Thoracic aorta (tissue), 2 donors: Measurements from ENCODE around the gene TRIO. TPM values are rescaled to one million over a fixed set of nuclear protein-coding genes. Genes with fewer than 3 reads are reported as not detected.

ENCODE experiments used
- ATAC-seq: fragments of 150-250 bp; one replicate; pipeline ENCODE4 v1.8.0; 2017; ENCODE audit warnings: low read depth; ENCODE audit not compliant: insufficient number of reproducible peaks, low FRiP score
- DNase-seq: peaks from one replicate; pipeline ENCODE4 v3.0.0-alpha.2; 2020; ENCODE audit warnings: low spot score
- H3K27ac ChIP-seq, 2 donors: fragments of 200-600 bp; sonication (generic); 1 replicate in 1 of 2; 2 replicates in 1 of 2; pipeline ENCODE4 v1.5.1; 2016; ENCODE audit warnings: mild to moderate bottlenecking in 2 of 2, moderate library complexity in 2 of 2
- H3K27me3 ChIP-seq: fragments of 200-600 bp; sonication (generic); replicated peaks from 2 replicates; pipeline ENCODE4 v1.6.0; 2016; ENCODE audit warnings: mild to moderate bottlenecking; ENCODE audit not compliant: insufficient read depth
- H3K36me3 ChIP-seq: fragments of 200-600 bp; sonication (generic); one replicate; pipeline ENCODE4 v1.5.1; 2016
- H3K4me1 ChIP-seq, 2 donors: fragments of 200-600 bp; sonication (generic); 1 replicate in 1 of 2; 2 replicates in 1 of 2; pipeline versions ENCODE4 v1.5.1 to v1.6.0; 2016; ENCODE audit warnings: low read depth in 2 of 2, mild to moderate bottlenecking in 1 of 2; ENCODE audit not compliant: control insufficient read depth in 1 of 2
- H3K4me3 ChIP-seq: fragments of 200-600 bp; sonication (generic); 2 replicates; pipeline ENCODE4 v1.5.1; 2016; ENCODE audit warnings: mild to moderate bottlenecking
- H3K9me3 ChIP-seq: fragments of 200-600 bp; sonication (generic); 2 replicates; pipeline ENCODE4 v1.5.1; 2016
- CTCF ChIP-seq: fragments of 200-600 bp; sonication (generic); IDR thresholded peaks from one replicate; pipeline ENCODE4 v1.5.1; 2019; ENCODE audit warnings: antibody characterized with exemption
- total RNA-seq, 2 donors: library from RNA; depleted of rRNA; stranded (reverse); fragments of >200 nt; gene quantifications; one replicate each; pipeline versions ENCODE4 v1.1.0 to v1.2.3, GENCODE V29; 2016

Gene TRIO
- total RNA-seq, 2 donors from 2014 or later = 219 to 300 TPM

GRCh38 chr5:14156290-14156649, 13.1 kb downstream of the TRIO start:
- Histone ChIP-seq H3K27ac (no peak overlapping the region), H3K4me3 (peak overlapping the region; percentile 58), H3K27me3 (no peaks in the 10 kb centered on the region), H3K9me3 (no peaks in the 10 kb centered on the region), H3K4me1 (peaks cover 32 to 70% of the 10 kb centered on the region in 2 donors), H3K36me3 (no peaks in the 10 kb centered on the region)
- DNase-seq = no peak
- no peak for TF ChIP-seq CTCF
- no peak for ATAC-seq

DNA sequence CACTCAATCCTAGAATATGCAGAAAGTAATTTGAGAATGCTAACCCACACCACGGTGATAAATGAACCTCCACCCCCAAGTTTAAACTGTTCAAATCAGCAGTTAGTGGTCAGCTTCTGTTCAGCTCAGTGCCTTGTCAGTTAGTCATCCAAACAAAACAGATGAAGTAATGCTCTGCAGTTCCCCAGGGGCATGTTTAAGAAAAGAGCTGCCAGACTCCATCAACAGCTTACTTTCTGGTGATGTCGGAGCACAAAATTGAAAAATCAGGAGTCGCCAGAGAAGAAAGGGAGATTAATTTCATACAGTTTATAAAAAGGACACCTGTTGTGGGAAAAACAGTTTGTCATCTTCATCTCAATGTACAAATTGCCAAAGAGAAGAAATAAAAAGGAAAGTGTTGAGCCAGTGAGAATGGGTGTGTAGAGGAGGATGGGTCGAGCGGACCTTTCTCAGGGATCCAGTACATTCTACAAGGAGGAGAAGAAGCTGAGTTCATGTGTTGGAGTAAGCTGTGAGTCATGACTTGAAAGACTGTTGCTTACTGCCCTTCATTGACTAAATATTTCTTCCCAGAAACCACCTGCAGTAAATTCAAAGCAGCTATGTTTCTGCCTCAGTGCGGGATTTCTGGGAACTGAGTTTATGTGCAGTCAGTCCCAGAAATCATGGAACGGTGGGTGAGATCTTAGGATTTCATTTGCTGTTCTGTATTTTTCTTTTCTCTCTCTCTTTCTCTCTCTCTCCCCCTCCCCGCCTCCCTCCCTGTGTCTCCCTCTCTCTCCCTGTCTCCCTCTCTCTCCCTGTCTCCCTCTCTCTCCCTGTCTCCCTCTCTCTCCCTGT, 13.7 kb downstream of the TRIO start:
- no peaks in the 10 kb centered on the region for H3K36me3 ChIP-seq
- H3K27me3 ChIP-seq = no peaks in the 10 kb centered on the region
- H3K4me3 ChIP-seq = peak overlapping the region; percentile 58
- no peak for DNase-seq
- peak; percentile 75 for ATAC-seq
- H3K27ac ChIP-seq = peak overlapping the region; percentile 63 to 70
- no peak for TF ChIP-seq CTCF
- no peaks in the 10 kb centered on the region for H3K9me3 ChIP-seq
- H3K4me1 ChIP-seq = peaks cover 32 to 64% of the 10 kb centered on the region in 2 donors

DNA sequence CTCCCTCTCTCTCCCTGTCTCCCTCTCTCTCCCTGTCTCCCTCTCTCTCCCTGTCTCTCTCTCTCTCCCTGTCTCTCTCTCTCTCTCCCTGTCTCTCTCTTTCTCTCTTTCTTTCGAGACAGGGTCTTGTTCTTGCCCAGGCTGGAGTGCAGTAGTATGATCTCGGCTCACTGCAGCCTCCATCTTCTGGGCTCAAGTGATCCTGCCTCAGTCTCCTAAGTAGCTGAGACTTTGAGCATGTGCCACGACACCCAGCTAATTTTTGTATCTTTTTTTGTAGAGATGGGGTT, 14.3 kb downstream of the TRIO start:
- peak overlapping the region; percentile 58 for H3K4me3 ChIP-seq
- H3K36me3 ChIP-seq = no peaks in the 10 kb centered on the region
- ATAC-seq = no peak
- no peaks in the 10 kb centered on the region for H3K27me3 ChIP-seq
- no peak for TF ChIP-seq CTCF
- peak overlapping the region; percentile 43 to 63 for H3K27ac ChIP-seq
- no peaks in the 10 kb centered on the region for H3K9me3 ChIP-seq
- peaks cover 32 to 63% of the 10 kb centered on the region in 2 donors for H3K4me1 ChIP-seq
- no peak for DNase-seq

DNA sequence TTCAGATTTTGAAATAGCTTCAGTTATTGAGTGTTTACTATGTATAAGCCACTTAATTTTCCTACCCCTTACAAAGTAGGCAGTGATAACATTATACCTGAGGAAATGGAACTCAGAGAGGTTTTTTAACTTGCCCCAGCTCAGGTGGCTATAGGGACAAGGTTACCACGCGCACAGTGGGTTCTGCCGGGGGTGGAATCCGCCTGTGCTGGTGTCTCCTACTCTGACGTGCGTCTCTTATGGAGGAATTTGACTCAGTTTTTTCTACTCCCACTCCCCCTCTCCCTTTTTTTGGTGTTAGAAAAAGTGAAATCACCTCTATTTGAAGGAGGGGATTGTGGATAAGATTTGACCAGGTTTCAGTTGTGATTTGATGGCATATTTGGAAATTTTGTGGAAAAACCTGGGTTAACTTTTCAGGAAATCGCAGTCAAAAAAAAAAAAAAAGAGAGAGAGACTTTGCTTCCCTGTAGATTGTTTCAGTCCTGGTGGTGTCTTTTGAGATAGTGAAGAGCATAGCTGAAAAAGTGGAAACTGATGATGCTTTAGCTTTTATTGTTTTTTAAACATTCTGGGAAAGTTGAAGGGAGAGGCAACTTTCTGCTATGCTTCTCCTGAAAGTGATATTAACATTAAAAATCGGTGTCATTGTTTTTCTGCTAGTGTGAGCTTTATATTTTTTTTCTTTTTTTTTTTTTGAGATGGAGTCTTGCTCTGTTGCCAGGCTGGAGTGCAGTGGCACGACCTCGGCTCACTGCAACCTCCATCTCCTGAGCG, 15.9 kb downstream of the TRIO start:
- DNase-seq (no peak), ATAC-seq (no peak)
- no peaks in the 10 kb centered on the region for H3K9me3 ChIP-seq
- no peaks in the 10 kb centered on the region for H3K27me3 ChIP-seq
- no peak overlapping the region for H3K27ac ChIP-seq
- TF ChIP-seq CTCF = no peak
- H3K4me3 ChIP-seq = no peak overlapping the region
- peaks cover 22 to 48% of the 10 kb centered on the region in 2 donors for H3K4me1 ChIP-seq
- H3K36me3 ChIP-seq = no peaks in the 10 kb centered on the region

DNA sequence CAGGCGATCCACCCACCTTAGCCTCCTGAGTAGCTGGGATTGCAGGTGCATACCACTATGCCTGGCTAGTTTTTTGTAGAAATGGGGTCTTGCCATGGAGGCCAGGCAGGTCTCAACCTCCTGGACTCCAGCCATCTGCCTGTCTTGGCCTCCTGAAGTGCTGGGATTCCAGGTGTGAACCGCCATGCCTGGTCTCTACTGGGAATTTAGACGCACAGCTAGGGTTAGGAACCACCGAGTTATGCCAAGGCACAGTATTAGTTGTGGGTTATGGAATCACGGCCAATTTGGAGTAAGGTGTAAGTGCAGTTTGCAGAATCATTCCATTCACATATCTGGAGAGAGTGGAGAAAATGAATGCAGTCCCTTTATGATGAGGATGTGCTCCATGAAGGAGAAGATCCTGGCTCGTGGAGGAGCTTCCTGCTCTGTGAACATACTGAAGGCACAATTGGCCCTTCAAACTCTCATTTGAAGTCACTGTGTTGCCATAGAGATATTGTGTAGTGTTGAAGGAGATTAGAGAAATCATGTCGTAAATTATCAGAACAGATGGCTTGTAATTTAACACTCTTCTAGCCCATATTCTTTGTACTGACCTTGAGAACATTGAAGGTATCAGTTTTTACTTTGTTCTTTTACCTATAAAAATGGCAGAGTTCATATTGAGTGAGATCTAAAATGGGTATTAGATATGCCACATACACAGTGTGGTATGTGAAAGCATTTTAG, 18.8 kb downstream of the TRIO start:
- TF ChIP-seq CTCF = no peak
- Histone ChIP-seq H3K4me1 (peaks cover 8 to 42% of the 10 kb centered on the region in 2 donors), H3K36me3 (no peaks in the 10 kb centered on the region), H3K9me3 (no peaks in the 10 kb centered on the region), H3K4me3 (no peak overlapping the region), H3K27ac (no peak overlapping the region), H3K27me3 (no peaks in the 10 kb centered on the region)
- no peak for ATAC-seq
- no peak for DNase-seq
